ENCODE results near the gene CHADL. TPM values are rescaled to one million over a fixed set of nuclear protein-coding genes. Genes with fewer than 3 reads are reported as not detected.

Gene CHADL
- total and polyA plus RNA-seq, 9 of the 15 experiments (the other 6 are each of a cell fraction or from before 2014, with no cell fraction given), result not detected

DNA sequence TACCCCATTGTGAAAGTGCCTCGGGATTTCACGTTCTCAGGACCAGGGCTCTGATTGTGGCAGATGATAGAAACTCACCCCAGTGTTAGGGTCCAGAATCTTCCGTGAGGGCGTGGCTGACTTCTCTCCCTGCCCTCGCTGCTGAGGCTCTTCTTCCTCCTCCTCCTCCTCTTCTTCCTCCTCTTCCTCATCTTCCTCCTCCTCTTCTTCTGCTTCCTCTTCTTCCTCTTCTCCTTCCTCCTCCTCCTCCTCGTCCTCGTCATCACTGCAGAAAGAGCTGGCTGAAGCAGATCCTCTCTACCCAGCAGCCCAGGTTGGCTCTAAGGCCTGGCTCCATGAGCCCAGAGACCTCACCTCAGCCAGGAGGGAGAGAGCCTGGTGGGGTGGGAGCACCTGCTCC lies 13.5 kb upstream of the CHADL start (continued):
- TF ChIP-seq CREB3 (tag; conservative IDR thresholded peaks at IDR 0.05; ENCODE audit: low read depth), result no peak
- TF ChIP-seq ZNF212 (CRISPR knock-in tag; IDR thresholded peaks at IDR 0.05), result no peak
- no peak for TF ChIP-seq ZNF197 (CRISPR knock-in tag; IDR thresholded peaks at IDR 0.05; ENCODE audit: low read depth)

DNA sequence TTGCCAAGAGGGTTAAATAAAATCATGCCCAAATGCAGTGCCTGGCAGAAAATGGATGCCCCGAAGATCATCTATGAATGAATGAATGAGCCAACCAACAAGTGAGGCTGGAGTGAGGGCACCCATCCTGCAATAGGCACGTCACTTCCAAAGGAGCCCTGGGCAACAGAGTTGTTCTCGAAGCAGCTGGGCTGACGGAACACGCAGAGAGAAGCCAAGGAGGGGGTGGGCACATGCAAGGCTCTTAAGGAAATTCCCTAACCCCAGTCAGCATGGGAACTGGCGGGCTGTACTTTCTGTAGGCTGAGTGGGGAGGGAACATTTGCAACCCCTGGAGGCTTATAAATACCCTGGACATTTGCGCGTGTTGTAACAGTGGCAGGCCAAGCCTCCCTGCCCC lies 11.6 kb upstream of the CHADL start:
- no peak for DNase-seq (ENCODE audit: extremely low read depth in 1 of 4, low spot score in 3 of 4)
- WGBS (ENCODE audit: insufficient coverage, low coverage, missing lambda C conversion rate), result 90% methylated on average over 7 of the region's 8 CpGs
- Histone ChIP-seq H3K4me1 (replicated peaks in 1 of 2; ENCODE audit: control insufficient read depth in 2 of 2, insufficient read depth in 2 of 2, low read length in 2 of 2) (no peaks in the 10 kb centered on the region; a peak in 2 of 5 replicates), H3K27ac (ENCODE audit: extremely low read depth, low read depth, low read length) (no peak overlapping the region), H3K9ac (ENCODE audit: insufficient read depth in 1 of 2, low read depth in 2 of 2, low read length in 2 of 2) (no peak overlapping the region), H3K4me2 (ENCODE audit: insufficient read depth, low read length) (no peak overlapping the region), H3K4me3 (no peak overlapping the region), H2AFZ (ENCODE audit: low read depth, low read length) (no peak overlapping the region), H3K9me3 (replicated peaks; ENCODE audit: control insufficient read depth, insufficient read depth, low read depth, low read length) (no peaks in the 10 kb centered on the region), H3K27me3 (ENCODE audit: control insufficient read depth in 2 of 2, insufficient read depth in 2 of 2, low read length in 2 of 2) (no peaks in the 10 kb centered on the region), H3K36me3 (ENCODE audit: control insufficient read depth, insufficient read depth, low read length) (peaks cover 89% of the 10 kb centered on the region; the same call in 2 of the 3 replicates), H3K79me2 (ENCODE audit: control insufficient read depth, insufficient read depth, low read length) (no peaks in the 10 kb centered on the region), H4K20me1 (replicated peaks; ENCODE audit: control insufficient read depth, insufficient read depth, low read length) (no peaks in the 10 kb centered on the region), H3K9me1 (ENCODE audit: control insufficient read depth, insufficient read depth, low read length) (no peaks in the 10 kb centered on the region)
- intact Hi-C loops (cut with micrococcal nuclease), result no loop called here
- in situ Hi-C loops (cut with MboI), result no loop called here
- FAIRE-seq, result no peak
- ChIA-PET POLR2A (interaction anchor here (0.7 to 1.3 kb wide), 3 partner anchors 14 to 23 kb away, joined by 3 read pairs; no protein-coding TSS in a partner anchor), CTCF (ENCODE audit: low intra/inter-chr PET ratio) (no interaction called here)
- no peak for ATAC-seq
- TF ChIP-seq ZKSCAN3 (CRISPR knock-in tag; IDR thresholded peaks at IDR 0.05) (no peak), ZNF589 (CRISPR knock-in tag; IDR thresholded peaks at IDR 0.05; ENCODE audit: low read depth) (no peak), DIDO1 (tag; IDR thresholded peaks at IDR 0.05; ENCODE audit: low read depth) (no peak), MTA1 (IDR thresholded peaks at IDR 0.05; ENCODE audit: borderline replicate concordance) (no peak), SAFB (IDR thresholded peaks at IDR 0.05; ENCODE audit: borderline replicate concordance, low read depth, low read length) (no peak), NCOA1 (IDR thresholded peaks at IDR 0.05; ENCODE audit: low read depth) (no peak)
- TF ChIP-seq, protein P1, sequence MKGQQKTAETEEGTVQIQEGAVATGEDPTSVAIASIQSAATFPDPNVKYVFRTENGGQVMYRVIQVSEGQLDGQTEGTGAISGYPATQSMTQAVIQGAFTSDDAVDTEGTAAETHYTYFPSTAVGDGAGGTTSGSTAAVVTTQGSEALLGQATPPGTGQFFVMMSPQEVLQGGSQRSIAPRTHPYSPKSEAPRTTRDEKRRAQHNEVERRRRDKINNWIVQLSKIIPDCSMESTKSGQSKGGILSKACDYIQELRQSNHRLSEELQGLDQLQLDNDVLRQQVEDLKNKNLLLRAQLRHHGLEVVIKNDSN (CRISPR knock-in tag; IDR thresholded peaks at IDR 0.05), result no peak
- TF ChIP-seq, protein P2, sequence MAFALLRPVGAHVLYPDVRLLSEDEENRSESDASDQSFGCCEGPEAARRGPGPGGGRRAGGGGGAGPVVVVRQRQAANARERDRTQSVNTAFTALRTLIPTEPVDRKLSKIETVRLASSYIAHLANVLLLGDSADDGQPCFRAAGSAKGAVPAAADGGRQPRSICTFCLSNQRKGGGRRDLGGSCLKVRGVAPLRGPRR (CRISPR knock-in tag; IDR thresholded peaks at IDR 0.05), result no peak
- no TSS peak for BruUV-seq (replicated peaks)
